HepG2 (cell line): ENCODE data around the gene ADGRV1.
A peak's percentile ranks its signal among the peaks of the same experiment; 100 is the strongest.

Experiments used
- CTCF ChIP-seq: sonication (generic); formaldehyde crosslinking; IDR thresholded peaks from 2 replicates; pipeline ENCODE4 v1.5.0; 2020; ENCODE audit warnings: mild to moderate bottlenecking, missing genetic modification reagents, moderate library complexity
- HMG20B ChIP-seq: conservative IDR thresholded peaks from 2 replicates; pipeline ENCODE4 v1.6.1; 2016; ENCODE audit warnings: missing genetic modification reagents, missing compliant biosample characterization
- JUND ChIP-seq: sonication (generic); formaldehyde crosslinking; IDR thresholded peaks from 2 replicates; pipeline ENCODE4 v1.8.0; 2022; ENCODE audit warnings: mild to moderate bottlenecking, missing genetic modification reagents
- MXI1 ChIP-seq: IDR thresholded peaks from 3 replicates; pipeline ENCODE4 v1.6.1; 2012; ENCODE audit warnings: low read depth, low read length, inconsistent platforms, borderline replicate concordance
- REST ChIP-seq, 2 experiments: IDR thresholded peaks; 2 replicates each; pipeline ENCODE4 v1.6.1; 2011 to 2012; ENCODE audit warnings: low read length in 2 of 2, borderline replicate concordance in 1 of 2, low read depth in 1 of 2, mild to moderate bottlenecking in 1 of 2, moderate library complexity in 1 of 2
- SP1 ChIP-seq, 2 experiments: fragments of 450-650 bp in 1 of 2; sonication (generic) in 1 of 2; formaldehyde crosslinking in 1 of 2; IDR thresholded peaks; 2 replicates each; pipeline versions ENCODE4 v1.4.0 to v1.6.1; 2016 to 2020; ENCODE audit warnings: missing genetic modification reagents in 1 of 2
- ZNF407 ChIP-seq: sonication (generic); formaldehyde crosslinking; IDR thresholded peaks from one replicate; pipeline ENCODE4 v1.5.1; 2020; ENCODE audit warnings: mild to moderate bottlenecking, missing genetic modification reagents; ENCODE audit errors: not compliant biosample characterization
- ZNF839 ChIP-seq: sonication (generic); formaldehyde crosslinking; IDR thresholded peaks from 2 replicates; pipeline ENCODE4 v1.4.0; 2020; ENCODE audit warnings: missing genetic modification reagents, mild to moderate bottlenecking, borderline replicate concordance
- ZNF879 ChIP-seq: sonication (generic); formaldehyde crosslinking; IDR thresholded peaks from 2 replicates; pipeline ENCODE4 v1.8.1; 2023; ENCODE audit warnings: missing genetic modification reagents
- ZXDC ChIP-seq: sonication (generic); formaldehyde crosslinking; IDR thresholded peaks from 2 replicates; pipeline ENCODE4 v1.5.0; 2020; ENCODE audit warnings: mild to moderate bottlenecking, missing genetic modification reagents
- TF ChIP-seq, protein P1 (sequence below): IDR thresholded peaks from 2 replicates; pipeline ENCODE4 v1.6.1; 2016; ENCODE audit warnings: missing compliant biosample characterization, missing genetic modification reagents, borderline replicate concordance

DNA sequence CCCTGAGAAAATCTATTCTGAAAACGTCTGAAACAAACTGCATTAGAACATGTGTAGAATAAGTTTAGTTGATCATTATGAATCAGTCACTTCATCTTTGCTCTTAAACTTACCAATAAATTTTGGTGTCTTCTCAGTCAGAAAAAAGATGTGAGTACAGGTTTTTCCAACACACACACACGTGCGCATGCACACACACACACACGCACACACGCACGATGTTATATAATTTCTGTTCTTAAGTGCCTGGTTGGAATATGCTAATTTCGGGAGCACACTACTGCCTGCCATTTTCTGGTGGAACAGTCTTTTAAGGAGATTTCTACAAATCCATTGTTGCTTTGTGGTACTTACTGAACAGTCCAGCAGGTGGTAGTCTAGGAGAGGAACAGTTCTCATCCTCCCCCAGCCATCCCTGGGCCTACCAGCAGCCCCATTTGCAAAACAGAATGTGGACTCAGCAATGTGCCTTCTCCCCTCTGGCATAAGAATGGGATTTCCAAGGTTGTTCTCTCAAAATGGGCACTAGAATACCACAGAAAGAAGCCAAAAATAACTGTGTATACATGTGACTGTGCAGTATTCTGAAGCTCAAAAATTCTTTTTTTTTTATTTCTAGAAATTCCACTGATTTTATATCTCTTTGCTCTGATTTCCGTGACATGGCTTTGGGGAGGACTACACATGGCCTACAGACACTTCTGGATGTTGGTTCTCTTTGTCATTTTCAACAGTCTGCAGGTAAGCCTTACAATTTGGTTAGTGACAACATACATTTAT, 543.2 kb downstream of the ADGRV1 start:
- TF ChIP-seq JUND (CRISPR knock-in tag), result no peak
- no peak for TF ChIP-seq ZNF407 (CRISPR knock-in tag)
- TF ChIP-seq SP1 (IDR thresholded peaks at IDR 0.05), result no peak
- no peak for TF ChIP-seq SP1 (CRISPR knock-in tag; IDR thresholded peaks at IDR 0.05)
- TF ChIP-seq, protein P1, sequence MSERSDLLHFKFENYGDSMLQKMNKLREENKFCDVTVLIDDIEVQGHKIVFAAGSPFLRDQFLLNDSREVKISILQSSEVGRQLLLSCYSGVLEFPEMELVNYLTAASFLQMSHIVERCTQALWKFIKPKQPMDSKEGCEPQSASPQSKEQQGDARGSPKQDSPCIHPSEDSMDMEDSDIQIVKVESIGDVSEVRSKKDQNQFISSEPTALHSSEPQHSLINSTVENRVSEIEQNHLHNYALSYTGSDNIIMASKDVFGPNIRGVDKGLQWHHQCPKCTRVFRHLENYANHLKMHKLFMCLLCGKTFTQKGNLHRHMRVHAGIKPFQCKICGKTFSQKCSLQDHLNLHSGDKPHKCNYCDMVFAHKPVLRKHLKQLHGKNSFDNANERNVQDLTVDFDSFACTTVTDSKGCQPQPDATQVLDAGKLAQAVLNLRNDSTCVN (CRISPR knock-in tag), result no peak
- TF ChIP-seq ZNF879, result no peak
- TF ChIP-seq MXI1, result no peak
- peak; percentile 85 for TF ChIP-seq CTCF (CRISPR knock-in tag)
- no peak for TF ChIP-seq HMG20B (CRISPR knock-in tag)
- no peak for TF ChIP-seq ZNF839 (CRISPR knock-in tag)
- no peak for TF ChIP-seq REST (IDR thresholded peaks at IDR 0.05; ENCODE audit: borderline replicate concordance in 1 of 2, low read depth in 1 of 2, low read length in 2 of 2)
- TF ChIP-seq ZXDC (CRISPR knock-in tag), result no peak
